T-helper 1 cell (primary cell): ENCODE measurements around the gene ATP6V1G2.
A peak's percentile ranks its signal among the peaks of the same experiment; 100 is the strongest.

Source experiments
- DNase-seq, 5 donors: peaks; one replicate each; pipeline ENCODE4 v3.0.0-alpha.2; 2012 to 2020

ATP6V1G2 gene

GRCh38 chr6:31547727-31548543 lies 1.5 kb upstream of the ATP6V1G2 start:
- no peak for DNase-seq

GRCh38 chr6:31546958-31547726 lies 734 bp upstream of the ATP6V1G2 start, which contains the start of gene NFKBIL1:
TSS of gene NFKBIL1 (plus strand) at chr6:31547608. CDS start at chr6:31547695, 87 bp downstream.
- peak; percentile 75 to 96 (median 83) for DNase-seq

DNA sequence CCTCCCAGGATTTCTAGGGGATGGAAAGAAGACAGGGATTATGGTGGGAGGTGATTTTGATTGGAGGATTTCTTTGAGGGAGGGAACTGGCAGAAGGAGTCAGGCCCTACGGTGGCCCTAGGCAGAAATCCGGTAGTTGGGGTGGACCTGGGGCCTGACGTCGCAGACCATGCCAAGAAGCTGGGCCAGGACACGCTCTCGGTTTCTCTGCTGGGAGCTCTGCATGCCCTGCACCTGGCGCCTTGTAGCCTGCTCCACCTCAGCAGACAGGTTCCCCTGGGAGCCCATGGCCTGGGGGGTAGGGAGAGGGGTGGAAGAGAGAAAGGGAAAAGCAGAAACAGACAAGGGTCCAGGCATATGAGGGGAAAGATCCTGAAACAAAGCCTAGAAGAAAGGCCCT lies 1.1 kb downstream of the ATP6V1G2 start:
- no peak for DNase-seq

GRCh38 chr6:31544676-31545075 lies 1.7 kb downstream of the ATP6V1G2 start:
- no peak for DNase-seq

DNA sequence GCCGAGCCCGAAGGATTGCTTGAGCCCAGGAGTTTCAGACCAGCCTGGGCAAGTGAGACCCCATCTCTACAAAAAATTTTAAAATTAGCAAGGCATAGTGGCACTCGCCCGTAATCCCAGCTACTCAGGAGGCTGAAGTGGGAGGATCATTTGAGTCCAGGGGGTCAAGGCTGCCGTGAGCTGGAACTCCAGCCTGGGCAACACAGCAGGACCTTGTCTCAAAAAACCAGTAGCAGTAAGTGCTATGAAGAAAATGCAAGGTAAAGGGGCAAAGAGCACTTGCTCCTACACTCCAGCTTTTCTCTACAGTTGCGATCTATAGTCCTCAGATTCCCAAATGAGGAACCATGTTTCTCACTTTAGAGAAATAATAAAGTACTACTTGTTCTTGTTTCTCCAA lies 2.8 kb downstream of the ATP6V1G2 start:
- no peak for DNase-seq

- DNase-seq: peak; percentile 87 to 98 (median 92)
Measured at GRCh38 chr6:31541658-31542521, 4.5 kb downstream of the ATP6V1G2 start, which contains the start of gene DDX39B. TSS of gene DDX39B (minus strand) at chr6:31542003. CDS start at chr6:31540532, 1,471 bp downstream.

DNA sequence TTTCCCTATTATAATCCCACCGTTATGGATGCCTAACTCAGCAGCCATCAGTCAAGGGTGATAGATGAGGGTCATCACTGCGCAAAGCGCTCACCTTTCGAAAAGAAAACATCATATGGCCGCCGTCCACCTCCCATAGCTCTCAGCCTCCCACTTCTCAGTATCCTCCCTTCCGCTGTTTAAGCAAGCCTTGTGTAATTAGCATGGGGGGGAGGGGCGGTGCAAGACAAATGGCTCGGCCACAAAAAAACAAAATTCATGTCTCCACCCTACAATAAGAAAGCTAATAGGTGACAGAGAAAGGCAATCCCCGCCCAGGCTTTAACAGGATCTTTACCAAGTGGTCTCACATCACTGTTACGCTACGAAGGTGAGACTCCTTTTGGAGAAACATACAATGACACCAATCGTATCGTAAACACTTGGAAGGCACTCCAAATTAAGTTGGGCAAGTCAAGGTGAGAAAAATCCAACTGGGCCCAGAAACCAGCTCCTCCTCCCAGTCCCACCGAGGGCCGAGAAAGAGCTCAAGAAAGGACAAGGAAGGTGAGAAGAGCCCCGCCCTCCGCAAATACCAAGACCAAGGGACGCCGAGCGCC lies 5.2 kb downstream of the ATP6V1G2 start:
- peak; percentile 59 to 77 (median 66) for DNase-seq

DNA sequence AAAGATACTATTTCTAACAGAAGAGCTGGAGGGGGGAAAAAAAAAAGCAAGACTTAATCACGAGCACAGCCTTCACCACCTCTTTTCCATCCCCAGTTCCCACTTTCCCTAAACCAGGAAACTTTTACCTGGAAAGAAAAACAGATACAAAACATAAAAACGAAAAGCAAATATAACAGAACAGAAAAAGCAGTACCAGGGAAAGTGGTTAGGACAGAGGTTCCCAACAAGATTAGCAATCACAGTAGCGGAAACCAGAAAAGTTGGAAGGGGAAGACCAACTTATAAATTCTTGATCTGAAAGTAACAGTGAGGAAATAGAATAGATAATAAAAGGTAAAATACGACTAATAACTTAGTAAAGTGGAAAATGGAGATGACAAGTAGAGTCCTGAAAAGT lies 5.8 kb downstream of the ATP6V1G2 start:
- DNase-seq: no peak

GRCh38 chr6:31538805-31539400 lies 7.5 kb downstream of the ATP6V1G2 start:
- DNase-seq: no peak

- DNase-seq: no peak
Measured at GRCh38 chr6:31535538-31536324, 10.7 kb downstream of the ATP6V1G2 start.

GRCh38 chr6:31534521-31535040 lies 11.8 kb downstream of the ATP6V1G2 start:
- no peak for DNase-seq

GRCh38 chr6:31534011-31534410 lies 12.4 kb downstream of the ATP6V1G2 start:
- no peak for DNase-seq

DNA sequence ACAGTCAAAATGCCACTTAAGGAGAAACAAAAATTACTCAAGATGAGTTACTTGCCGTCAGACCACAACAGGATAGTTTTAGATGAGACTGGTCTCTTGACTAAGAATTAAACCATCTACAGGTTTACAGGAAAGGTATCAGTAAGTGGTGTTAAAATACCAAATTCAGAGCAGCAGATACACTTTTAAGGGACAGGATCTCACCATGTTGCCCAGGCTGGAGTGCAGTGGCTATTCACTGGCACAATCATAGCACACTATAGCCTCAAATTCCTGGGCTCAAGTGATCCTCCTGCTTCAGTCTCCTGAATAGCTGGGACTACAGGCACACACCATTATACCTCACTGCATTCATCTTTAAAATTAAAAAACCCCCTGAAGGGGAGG lies 13.0 kb downstream of the ATP6V1G2 start:
- no peak for DNase-seq

DNA sequence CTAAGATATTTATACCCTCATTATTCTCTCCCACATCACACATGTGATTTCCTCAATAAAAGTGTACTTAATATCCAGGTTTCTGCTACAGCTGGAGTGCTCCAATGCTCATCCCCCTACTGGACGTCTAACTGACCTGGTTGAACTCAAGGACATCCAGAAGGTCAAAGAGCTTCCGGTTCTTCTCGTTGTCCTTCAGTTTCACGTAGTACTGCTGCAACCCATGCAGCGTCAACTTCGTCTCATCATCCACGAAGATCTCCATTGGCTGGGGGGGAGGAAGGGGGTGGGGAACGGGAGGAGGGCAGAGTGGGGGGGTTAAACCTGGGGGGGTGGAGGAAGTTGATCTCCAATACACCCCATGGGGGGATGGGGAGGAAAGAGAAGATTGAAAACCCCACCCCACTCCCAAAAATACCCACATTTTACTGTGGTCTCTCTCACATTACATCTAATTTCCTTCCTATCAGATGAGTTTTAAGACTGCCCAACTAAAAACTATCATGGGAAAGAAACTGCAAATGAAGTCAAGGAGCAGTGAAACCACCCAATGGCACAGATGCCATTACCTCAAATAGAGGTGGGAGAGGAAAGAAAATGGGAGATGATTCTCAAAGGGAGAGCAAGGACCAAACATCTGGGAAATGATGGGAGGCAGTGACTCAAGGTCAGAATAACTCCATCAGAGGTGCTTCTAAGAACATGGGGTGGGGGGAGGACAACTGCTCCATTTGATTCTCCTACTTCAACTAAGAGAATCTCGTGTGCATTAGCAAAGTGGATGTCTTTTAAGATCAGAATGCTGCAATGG lies 13.6 kb downstream of the ATP6V1G2 start:
- DNase-seq: no peak

DNA sequence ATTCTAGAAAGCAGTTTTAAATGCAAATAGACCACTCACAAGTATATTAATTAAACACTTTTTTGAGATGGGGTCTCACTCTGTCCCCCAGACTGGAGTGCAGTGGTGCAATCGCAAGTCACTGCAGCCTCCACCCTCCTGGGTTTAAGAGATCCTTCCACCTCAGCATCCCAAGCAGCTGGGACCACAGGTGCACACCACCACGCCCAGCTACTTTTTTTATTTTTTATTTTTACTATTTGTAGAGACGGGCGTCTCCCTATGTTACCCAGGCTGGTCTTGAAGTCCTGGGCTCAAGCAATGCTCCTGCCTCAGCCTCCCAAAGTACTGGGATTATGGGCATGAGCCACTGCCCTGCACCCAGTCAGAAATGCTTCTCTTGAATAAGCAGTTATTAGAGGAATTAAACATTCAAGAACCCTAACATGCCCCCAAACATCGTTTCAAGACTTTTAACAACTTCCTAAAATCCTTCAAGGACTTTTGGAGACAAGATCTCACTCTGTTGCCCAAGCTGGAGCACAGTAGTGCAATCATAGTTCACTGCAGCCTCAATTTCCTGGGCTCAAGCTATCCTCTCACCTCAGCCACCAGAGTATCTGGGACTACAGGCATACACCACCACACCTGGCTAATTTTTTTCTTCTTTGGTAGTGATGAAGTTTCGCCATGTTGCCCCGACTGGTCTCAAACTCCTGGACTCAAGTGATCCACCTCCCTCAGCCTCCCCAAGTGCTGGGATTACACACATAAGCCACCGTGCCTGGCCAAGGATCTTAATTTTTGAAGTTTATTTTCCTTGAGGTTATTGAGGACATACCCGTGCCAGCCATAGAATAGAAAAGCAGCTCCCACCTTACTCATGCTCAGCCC lies 14.4 kb downstream of the ATP6V1G2 start:
- no peak for DNase-seq

DNA sequence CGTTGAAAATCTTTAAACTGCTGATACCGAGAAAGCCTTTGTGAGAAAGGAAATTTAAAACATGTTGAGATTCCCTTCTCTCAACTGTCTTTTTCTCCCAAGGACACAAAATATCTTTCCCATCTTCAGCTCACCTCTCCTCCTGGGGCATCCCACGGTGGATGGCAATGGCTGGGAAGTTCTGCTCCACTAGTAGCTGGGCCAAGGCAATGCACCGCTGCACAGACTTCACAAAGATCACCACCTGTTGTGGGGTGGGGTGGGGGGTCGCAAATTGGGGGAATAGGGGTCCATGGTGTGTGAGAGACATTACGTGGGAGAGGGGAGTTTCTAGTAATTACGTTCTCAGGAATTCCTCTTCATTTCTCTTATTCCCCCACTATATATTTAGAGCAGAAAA lies 15.2 kb downstream of the ATP6V1G2 start:
- no peak for DNase-seq

DNA sequence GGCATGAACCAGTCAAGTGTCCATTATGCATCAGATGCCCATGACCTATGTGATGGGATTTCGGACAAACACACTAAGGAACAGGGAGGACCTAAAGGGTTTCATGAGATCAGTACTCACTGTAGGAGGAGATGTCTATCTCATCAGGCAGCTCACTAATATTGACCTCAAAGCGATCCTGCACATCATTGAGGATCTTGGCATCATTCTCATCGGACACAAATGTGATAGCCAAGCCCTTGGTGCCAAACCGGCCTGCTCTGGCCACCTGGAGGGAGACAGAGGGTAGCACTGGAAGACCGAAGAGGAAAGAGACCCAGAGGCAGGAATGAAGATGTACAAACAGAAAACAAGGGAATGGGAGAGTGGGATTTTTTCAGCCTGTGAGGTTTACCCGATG lies 15.7 kb downstream of the ATP6V1G2 start:
- DNase-seq: no peak

DNA sequence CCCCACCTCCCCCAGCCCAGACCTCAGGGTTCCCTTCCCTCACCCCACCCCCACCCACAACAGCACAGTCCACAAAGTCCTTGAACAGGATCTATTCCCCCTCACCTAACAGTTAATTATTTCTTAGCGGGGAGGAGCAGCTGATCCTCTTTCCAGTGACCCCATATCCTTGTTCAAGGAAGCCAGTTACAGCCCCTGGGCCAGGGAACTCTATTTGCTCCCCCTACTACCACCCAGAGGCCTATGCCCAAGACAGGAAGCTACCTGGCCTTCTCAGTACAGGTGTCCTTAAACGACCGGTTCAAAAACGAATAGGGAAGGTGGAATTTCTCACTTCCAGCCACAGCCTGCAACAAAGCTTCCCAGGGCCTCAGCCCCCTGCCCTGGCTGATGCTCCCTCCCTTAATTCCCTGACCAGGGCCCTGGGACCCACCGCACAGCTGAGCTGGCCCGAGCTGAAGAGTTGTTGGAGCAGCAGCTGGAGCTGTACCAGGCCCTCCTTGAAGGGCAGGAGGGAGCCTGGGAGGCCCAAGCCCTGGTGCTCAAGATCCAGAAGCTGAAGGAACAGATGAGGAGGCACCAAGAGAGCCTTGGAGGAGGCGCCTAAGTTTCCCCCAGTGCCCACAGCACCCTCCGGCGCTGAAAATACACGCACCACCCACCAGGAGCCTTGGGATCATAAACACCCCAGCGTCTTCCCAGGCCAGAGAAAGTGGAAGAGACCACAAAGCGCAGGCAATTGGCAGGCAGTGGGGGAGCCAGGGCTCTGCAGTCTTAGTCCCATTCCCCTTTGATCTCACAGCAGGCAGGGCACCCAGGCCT lies 16.9 kb downstream of the ATP6V1G2 start:
- DNase-seq: no peak
